Activated CD8-positive, alpha-beta T cell treated with anti-CD3 and anti-CD28 coated beads for 36 hours (primary cell): ENCODE data around the gene BLZF1. TPM values are rescaled to one million over a fixed set of nuclear protein-coding genes. Genes with fewer than 3 reads are reported as not detected.

Source experiments
- ATAC-seq: fragments of 200-7000 bp; cut with Tn5 transposase; one replicate; pipeline ENCODE4 v1.10.0; 2021; ENCODE audit warnings: mild to moderate bottlenecking, moderate library complexity
- CTCF ChIA-PET: fragments of 350-600 bp; sonication (Branson Sonifier 250); formaldehyde crosslinking; loops from one replicate; lab custom pipeline; 2021; ENCODE audit warnings: antibody characterized with exemption; lab: Charles Lee
- POLR2A ChIA-PET: fragments of 350-600 bp; sonication (Branson Sonifier 250); formaldehyde crosslinking; loops from one replicate; lab custom pipeline; 2021; ENCODE audit warnings: antibody characterized with exemption; lab: Charles Lee
- DNase-seq: peaks from one replicate; pipeline ENCODE4 v3.0.0-alpha.2; 2020
- H3K27ac Mint-ChIP-seq: one replicate; pipeline ENCODE4 v1.8.0; 2021; ENCODE audit warnings: mild to moderate bottlenecking, mixed read lengths
- H3K27me3 Mint-ChIP-seq: one replicate; pipeline ENCODE4 v1.8.0; 2021; ENCODE audit warnings: mixed read lengths
- H3K36me3 Mint-ChIP-seq: one replicate; pipeline ENCODE4 v1.8.0; 2021; ENCODE audit warnings: low read depth, mixed read lengths
- H3K4me1 Mint-ChIP-seq: one replicate; pipeline ENCODE4 v1.8.0; 2021; ENCODE audit warnings: low read depth, mixed read lengths
- H3K4me3 Mint-ChIP-seq: one replicate; pipeline ENCODE4 v1.8.0; 2021; ENCODE audit warnings: mild to moderate bottlenecking, moderate library complexity, mixed read lengths
- H3K9me3 Mint-ChIP-seq: one replicate; pipeline ENCODE4 v1.8.0; 2021; ENCODE audit warnings: mixed read lengths
- CTCF ChIP-seq: fragments of 200-600 bp; IDR thresholded peaks from one replicate; pipeline ENCODE4 v1.8.0; 2022; ENCODE audit warnings: antibody characterized with exemption, mild to moderate bottlenecking
- intact Hi-C: fragments of 100-400 bp; cut with micrococcal nuclease; formaldehyde crosslinking; loops from one replicate; pipeline ENCODE4 v1.10.0; 2022
- total RNA-seq, 2 experiments: library from RNA; stranded (reverse); gene quantifications; one replicate each; pipeline ENCODE4 v1.2.3, GENCODE V29; 2021

The BLZF1 gene
- total RNA-seq, 2 experiments from 2014 or later, result 9.8 to 10.1 TPM

DNA sequence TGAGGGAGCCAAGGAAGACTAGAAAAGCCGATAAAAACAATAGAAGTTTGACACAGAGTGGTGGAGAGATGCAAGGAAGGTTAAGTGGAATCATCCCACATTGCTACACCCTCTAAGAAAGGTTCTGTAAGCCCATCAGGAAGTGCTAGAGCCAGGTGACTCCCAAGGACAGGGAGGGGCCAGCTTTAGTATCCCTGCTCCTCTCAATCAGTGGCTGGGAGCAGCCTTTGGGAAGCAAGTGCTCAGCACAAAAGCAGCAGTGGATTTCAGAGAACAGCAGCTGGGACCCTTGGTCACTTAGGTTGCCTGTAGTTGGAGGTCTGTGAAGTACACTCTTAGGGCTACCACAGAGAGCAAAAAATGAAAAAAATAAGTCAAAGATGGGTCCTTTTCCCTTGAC lies 42.9 kb upstream of the BLZF1 start:
- peaks cover 15% of the 10 kb centered on the region for H3K36me3 Mint-ChIP-seq
- no peak for TF ChIP-seq CTCF
- no peak for ATAC-seq
- intact Hi-C loops, result no loop called here
- no peak overlapping the region for H3K4me3 Mint-ChIP-seq
- no peak overlapping the region for H3K27ac Mint-ChIP-seq
- CTCF ChIA-PET, result no interaction called here
- POLR2A ChIA-PET, result no interaction called here
- no peak for DNase-seq
- no peaks in the 10 kb centered on the region for H3K27me3 Mint-ChIP-seq
- H3K4me1 Mint-ChIP-seq, result peaks cover 25% of the 10 kb centered on the region
- peaks cover 8% of the 10 kb centered on the region for H3K9me3 Mint-ChIP-seq

DNA sequence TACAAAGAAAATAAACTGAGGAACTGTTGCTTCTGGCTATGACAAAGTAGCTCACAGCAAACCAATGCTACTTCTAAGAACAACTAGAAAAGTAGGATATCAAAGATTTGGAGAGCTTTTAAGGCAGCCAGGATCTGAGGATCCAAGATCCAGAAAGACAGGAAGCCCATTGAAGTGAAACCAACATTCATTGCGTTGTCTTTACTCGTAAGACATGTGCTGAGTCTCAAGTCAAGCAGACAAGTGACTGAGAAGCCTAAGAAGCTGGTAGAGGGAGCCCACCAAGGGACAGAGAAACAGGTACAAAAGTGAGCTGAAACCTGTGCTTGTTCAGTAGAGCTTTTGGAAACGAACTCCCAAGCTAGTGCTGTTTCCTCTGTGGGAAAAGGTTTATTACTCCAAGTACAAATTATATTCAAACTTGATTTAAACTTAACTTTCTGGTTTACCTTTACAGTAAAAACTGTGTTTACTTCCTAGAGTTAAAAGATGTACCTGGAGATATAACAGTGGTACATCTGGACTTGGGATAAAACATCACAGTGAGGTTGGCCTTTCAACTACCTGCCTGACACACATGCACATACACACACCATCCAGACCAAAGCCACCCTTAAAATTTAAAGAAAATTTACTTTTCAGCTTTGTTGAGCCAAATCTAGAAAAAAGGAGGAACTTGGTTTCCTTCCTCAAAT lies 41.6 kb upstream of the BLZF1 start:
- no peak for TF ChIP-seq CTCF
- ChIA-PET POLR2A (interaction anchor here (0.6 kb wide), 1 partner anchor 162 kb away, joined by 3 read pairs; no protein-coding TSS in a partner anchor), CTCF (interaction anchor here (1.0 to 2.1 kb wide), 2 partner anchors 16 to 22 kb away, joined by 3 to 16 read pairs; no protein-coding TSS in a partner anchor)
- H3K27me3 Mint-ChIP-seq, result no peaks in the 10 kb centered on the region
- H3K9me3 Mint-ChIP-seq, result peaks cover 10% of the 10 kb centered on the region
- peaks cover 24% of the 10 kb centered on the region for H3K36me3 Mint-ChIP-seq
- peaks cover 25% of the 10 kb centered on the region for H3K4me1 Mint-ChIP-seq
- ATAC-seq (peak; percentile 47), DNase-seq (no peak)
- intact Hi-C loops, result no loop called here
- H3K27ac Mint-ChIP-seq, result peak overlapping the region; percentile 78
- H3K4me3 Mint-ChIP-seq, result no peak overlapping the region

DNA sequence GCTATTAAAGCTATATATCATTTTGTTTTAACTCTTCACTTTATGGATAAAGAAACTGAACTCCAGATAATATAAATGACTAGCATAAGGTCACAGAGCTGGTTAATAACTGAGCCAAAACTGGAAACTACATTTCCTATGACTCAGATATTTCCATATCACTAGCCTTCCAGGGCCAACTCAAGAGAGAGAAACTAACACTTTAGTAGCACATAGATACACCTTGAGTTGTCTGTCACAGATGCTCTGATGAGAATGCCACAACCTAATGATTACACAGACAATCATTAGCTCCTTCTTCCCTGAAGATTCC lies 41.1 kb upstream of the BLZF1 start:
- no peak for DNase-seq
- no peaks in the 10 kb centered on the region for H3K27me3 Mint-ChIP-seq
- CTCF ChIA-PET, result interaction anchor here (1.0 to 2.1 kb wide), 2 partner anchors 17 to 21 kb away, joined by 3 to 16 read pairs; no protein-coding TSS in a partner anchor
- POLR2A ChIA-PET, result interaction anchor here (0.6 kb wide), 1 partner anchor 161 kb away, joined by 3 read pairs; no protein-coding TSS in a partner anchor
- H3K4me3 Mint-ChIP-seq, result no peak overlapping the region
- intact Hi-C loops, result no loop called here
- no peak for TF ChIP-seq CTCF
- peaks cover 10% of the 10 kb centered on the region for H3K9me3 Mint-ChIP-seq
- ATAC-seq, result peak; percentile 95
- H3K27ac Mint-ChIP-seq, result peak overlapping the region; percentile 78
- peaks cover 25% of the 10 kb centered on the region for H3K4me1 Mint-ChIP-seq
- peaks cover 26% of the 10 kb centered on the region for H3K36me3 Mint-ChIP-seq

- Mint-ChIP-seq H3K4me1 (peaks cover 24% of the 10 kb centered on the region), H3K4me3 (no peak overlapping the region), H3K27me3 (no peaks in the 10 kb centered on the region), H3K36me3 (peaks cover 31% of the 10 kb centered on the region), H3K9me3 (peaks cover 12% of the 10 kb centered on the region), H3K27ac (no peak overlapping the region)
- intact Hi-C loops, result no loop called here
- ATAC-seq (no peak), DNase-seq (no peak)
- ChIA-PET POLR2A (no interaction called here), CTCF (interaction anchor here (2.1 kb wide), 1 partner anchor 20 kb away, joined by 16 read pairs; no protein-coding TSS in a partner anchor)
- no peak for TF ChIP-seq CTCF
Observed at GRCh38 chr1:169327875-169328274, 40.1 kb upstream of the BLZF1 start.

- H3K27me3 Mint-ChIP-seq, result no peaks in the 10 kb centered on the region
- DNase-seq (no peak), ATAC-seq (no peak)
- peaks cover 12% of the 10 kb centered on the region for H3K9me3 Mint-ChIP-seq
- TF ChIP-seq CTCF, result no peak
- CTCF ChIA-PET, result interaction anchor here (0.8 kb wide), 1 partner anchor 19 kb away, joined by 3 read pairs; no protein-coding TSS in a partner anchor
- intact Hi-C loops, result no loop called here
- H3K27ac Mint-ChIP-seq, result no peak overlapping the region
- peaks cover 32% of the 10 kb centered on the region for H3K36me3 Mint-ChIP-seq
- POLR2A ChIA-PET, result no interaction called here
- peaks cover 29% of the 10 kb centered on the region for H3K4me1 Mint-ChIP-seq
- H3K4me3 Mint-ChIP-seq, result no peak overlapping the region
Observed at GRCh38 chr1:169329383-169329782, 38.6 kb upstream of the BLZF1 start.
